Adrenal gland (tissue), 12 donors: Measurements from ENCODE around the gene BRAT1. TPM values are rescaled to one million over a fixed set of nuclear protein-coding genes. Genes with fewer than 3 reads are reported as not detected.
A peak's percentile ranks its signal among the peaks of the same experiment; 100 is the strongest.
"Not testable (repeated sequence)": the region's sequence is repeated elsewhere in the genome, so short reads cannot be mapped to it uniquely, and the experiment has no call there.

Experiments used
- DNase-seq, 7 donors: peaks; one replicate each; pipeline ENCODE4 v3.0.0-alpha.2; 2019 to 2020
- H3K27ac ChIP-seq, 5 donors: fragments of 200-600 bp; sonication (generic) in 4 of 5; 1 replicate in 3 of 5; 2 replicates in 2 of 5; pipeline versions ENCODE4 v1.5.1 to v1.8.0; 2016 to 2020; ENCODE audit warnings: mild to moderate bottlenecking in 1 of 5
- H3K27me3 ChIP-seq: fragments of 200-600 bp; 2 replicates; pipeline ENCODE4 v1.8.0; 2021
- H3K36me3 ChIP-seq, 2 donors: fragments of 200-600 bp; replicated peaks in 1 of 2; 1 replicate in 1 of 2; 2 replicates in 1 of 2; pipeline versions ENCODE4 v1.5.1 to v1.8.0; 2018 to 2022
- H3K4me1 ChIP-seq, 2 donors: fragments of 200-600 bp; replicated peaks in 1 of 2; 1 replicate in 1 of 2; 2 replicates in 1 of 2; pipeline versions ENCODE4 v1.5.1 to v1.8.0; 2018 to 2021
- H3K4me3 ChIP-seq, 4 donors: fragments of 200-600 bp; sonication (generic) in 3 of 4; one replicate each; pipeline ENCODE4 v1.5.1; 2016 to 2018
- H3K9me3 ChIP-seq, 3 donors: fragments of 200-600 bp; sonication (generic) in 1 of 3; replicated peaks in 1 of 3; 1 replicate in 2 of 3; 2 replicates in 1 of 3; pipeline versions ENCODE4 v1.5.1 to v1.8.0; 2016 to 2021
- POLR2A ChIP-seq, 2 donors: fragments of 450-650 bp; IDR thresholded peaks; one replicate each; pipeline ENCODE4 v1.6.1; 2017; ENCODE audit warnings: antibody characterized with exemption in 2 of 2, mild to moderate bottlenecking in 2 of 2, moderate library complexity in 1 of 2
- WGBS, 4 donors: extraction: QIAGEN DNeasy Blood & Tissue Kit in 2 of 4; methylation state at CpG; one replicate each; pipeline versions ENCODE4 v1.1.5 to v1.1.7; 2013 to 2017; 5-methylcytosine and 5-hydroxymethylcytosine counted together
- intact Hi-C, 2 donors: fragments of 100-400 bp; cut with DNase I; formaldehyde crosslinking; loops; one replicate each; pipeline versions ENCODE4 v1.14.1 to v1.15.0; 2022 to 2023
- polyA plus RNA-seq, 3 donors: library from polyadenylated mRNA; stranded (reverse); fragments of 200-250 nt in 2 of 3; fragments of 350-450 nt in 1 of 3; fragmentation: Illumina TruSeq in 1 of 3; extraction: RNeasy Lipid Tissue Mini Kit (QIAGEN cat#74804) in 1 of 3; gene quantifications; one replicate each; pipeline ENCODE4 v1.2.3, GENCODE V29; 2013 to 2014
- total RNA-seq, 9 donors: library from RNA; depleted of rRNA in 4 of 9; stranded (reverse); fragments of >200 nt in 4 of 9; fragments of 120-200 nt in 1 of 9; fragmentation: NEBNext Ultra II Directional in 1 of 9; extraction: Animal tissue kit (Norgen Biotek cat#: 25700) in 1 of 9; gene quantifications; one replicate each; pipeline versions ENCODE4 v1.1.0 to v1.2.4, GENCODE V29; 2013 to 2023
- TF ChIP-seq, protein P1 (sequence below), 6 experiments: fragments of 450-650 bp in 4 of 6; fragments of 200-600 bp in 2 of 6; sonication (generic) in 1 of 6; IDR thresholded peaks; 1 replicate in 5 of 6; 2 replicates in 1 of 6; pipeline versions ENCODE4 v1.5.1 to v1.8.0; 2016 to 2021; ENCODE audit warnings: antibody characterized with exemption in 6 of 6, mild to moderate bottlenecking in 2 of 6, moderate library complexity in 1 of 6
- donor health status: healthy with polysubstance abuse.
- donor health status: Bipolar disorder and iron deficiency.
- donor health status: DM: yes; HTN: yes; CAD: no.
- donor health status: DM: no; HTN: no; CAD: no.
- donor health status: DM: no; HTN: no; CAD: no.
- donor health status: DM: yes; HTN: yes; CAD: no.

Gene BRAT1
- total and polyA plus RNA-seq, 12 donors = 3.7 to 120 (median 72.4) TPM

DNA sequence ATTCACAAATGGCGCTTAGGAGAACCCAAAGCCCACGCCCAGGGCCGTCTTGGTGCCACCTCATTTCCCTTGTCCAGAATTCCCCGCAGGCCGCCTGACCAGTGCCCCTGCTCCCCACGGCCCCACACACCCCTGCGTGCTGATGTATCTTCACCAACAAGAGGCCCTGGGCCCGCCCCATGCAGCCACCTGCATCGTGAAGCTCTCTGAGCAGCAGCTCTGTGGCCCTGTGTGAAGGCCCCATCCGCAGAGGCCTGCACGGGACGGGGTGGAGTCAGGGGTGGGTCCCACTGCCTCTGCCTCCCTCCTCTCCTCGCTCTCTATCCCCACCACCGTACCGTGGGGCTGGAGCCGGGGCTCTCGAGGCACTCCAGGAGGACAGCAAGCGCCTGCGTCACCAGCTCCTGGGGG is 14.7 kb downstream of the BRAT1 start:
- Histone ChIP-seq H3K9me3 (no peaks in the 10 kb centered on the region), H3K4me1 (peaks cover 6 to 13% of the 10 kb centered on the region in 2 donors), H3K27ac (no peak overlapping the region), H3K27me3 (no peaks in the 10 kb centered on the region), H3K36me3 (peaks cover 0 to 74% of the 10 kb centered on the region in 2 donors), H3K4me3 (no peak overlapping the region)
- TF ChIP-seq, protein P1, sequence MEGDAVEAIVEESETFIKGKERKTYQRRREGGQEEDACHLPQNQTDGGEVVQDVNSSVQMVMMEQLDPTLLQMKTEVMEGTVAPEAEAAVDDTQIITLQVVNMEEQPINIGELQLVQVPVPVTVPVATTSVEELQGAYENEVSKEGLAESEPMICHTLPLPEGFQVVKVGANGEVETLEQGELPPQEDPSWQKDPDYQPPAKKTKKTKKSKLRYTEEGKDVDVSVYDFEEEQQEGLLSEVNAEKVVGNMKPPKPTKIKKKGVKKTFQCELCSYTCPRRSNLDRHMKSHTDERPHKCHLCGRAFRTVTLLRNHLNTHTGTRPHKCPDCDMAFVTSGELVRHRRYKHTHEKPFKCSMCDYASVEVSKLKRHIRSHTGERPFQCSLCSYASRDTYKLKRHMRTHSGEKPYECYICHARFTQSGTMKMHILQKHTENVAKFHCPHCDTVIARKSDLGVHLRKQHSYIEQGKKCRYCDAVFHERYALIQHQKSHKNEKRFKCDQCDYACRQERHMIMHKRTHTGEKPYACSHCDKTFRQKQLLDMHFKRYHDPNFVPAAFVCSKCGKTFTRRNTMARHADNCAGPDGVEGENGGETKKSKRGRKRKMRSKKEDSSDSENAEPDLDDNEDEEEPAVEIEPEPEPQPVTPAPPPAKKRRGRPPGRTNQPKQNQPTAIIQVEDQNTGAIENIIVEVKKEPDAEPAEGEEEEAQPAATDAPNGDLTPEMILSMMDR (IDR thresholded peaks at IDR 0.05) = no peak
- TF ChIP-seq POLR2A (IDR thresholded peaks at IDR 0.05) = no peak
- peak in 1 of 7 donors; percentile 17 for DNase-seq
- intact Hi-C loops = no loop called here
- 93 to 97% (median 94%) methylated on average over 17 to 19 of the region's 19 CpGs for WGBS, 4 donors

DNA sequence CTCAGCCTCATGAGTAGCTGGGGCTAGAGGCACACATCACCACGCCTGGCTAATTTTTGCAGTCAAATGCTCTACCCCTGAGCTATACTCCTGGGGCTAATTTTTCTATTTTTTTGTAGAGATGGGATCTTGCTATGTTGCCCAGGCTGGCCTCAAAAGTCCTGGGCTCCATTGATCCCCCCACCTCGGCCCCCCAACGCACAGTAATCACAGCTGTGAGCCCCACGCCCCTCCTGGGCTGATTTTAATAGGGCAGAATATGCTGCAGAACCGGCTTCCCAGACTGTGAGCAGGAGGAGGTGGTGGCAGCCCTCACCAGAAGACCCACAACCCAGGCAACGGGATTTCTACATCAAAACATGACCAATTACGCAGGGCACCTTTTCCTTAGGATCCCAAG is 15.2 kb downstream of the BRAT1 start:
- intact Hi-C loops = no loop called here

DNA sequence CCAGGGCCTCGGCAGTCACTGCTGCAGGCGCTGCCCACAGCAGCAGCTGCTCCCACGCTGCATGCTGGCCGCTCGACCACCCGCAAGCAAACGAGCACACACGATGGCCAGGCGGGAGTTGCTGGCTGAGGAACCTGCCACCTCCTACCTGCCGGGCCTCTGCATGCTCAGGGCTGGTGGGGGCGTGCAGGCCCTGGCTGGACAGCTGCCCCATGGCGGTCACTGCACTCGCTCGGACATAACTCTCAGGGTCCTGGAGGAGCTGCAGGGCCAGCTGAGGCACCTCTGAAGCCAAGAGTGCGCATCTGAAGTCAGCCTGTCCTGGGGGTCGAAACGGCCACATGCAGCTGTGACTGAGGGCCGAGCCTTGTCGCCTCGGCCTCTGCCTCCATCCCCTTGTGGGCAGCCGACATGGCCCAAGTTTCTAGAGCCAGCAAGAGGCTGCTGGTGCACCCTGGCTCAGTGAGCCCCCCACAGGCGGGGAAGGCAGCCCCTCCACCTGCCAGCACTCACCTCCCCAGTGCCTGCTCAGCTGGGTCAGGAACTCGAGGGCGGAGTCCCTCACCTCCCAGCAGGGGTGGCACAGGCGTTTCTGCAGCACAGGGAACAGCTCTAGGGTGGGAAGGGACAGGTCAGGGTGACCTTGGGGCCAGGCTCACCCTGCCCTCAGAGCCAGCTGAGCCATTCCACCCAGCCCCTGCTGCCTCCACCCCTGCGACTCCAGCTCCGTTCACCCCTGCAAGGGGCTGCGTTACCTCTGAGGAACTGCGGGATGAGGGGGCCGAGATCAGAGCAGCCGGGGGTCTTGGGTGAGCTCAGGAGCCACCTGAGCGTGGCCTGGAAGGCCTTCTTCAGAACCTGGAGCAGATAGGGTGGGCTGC is 16.1 kb downstream of the BRAT1 start:
- Histone ChIP-seq H3K4me1 (peaks cover 6 to 10% of the 10 kb centered on the region in 2 donors), H3K27ac (no peak overlapping the region), H3K36me3 (peaks cover 0 to 62% of the 10 kb centered on the region in 2 donors), H3K9me3 (no peaks in the 10 kb centered on the region), H3K4me3 (no peak overlapping the region), H3K27me3 (no peaks in the 10 kb centered on the region)
- DNase-seq = peak in 1 of 7 donors; percentile 15
- TF ChIP-seq POLR2A (IDR thresholded peaks at IDR 0.05) = no peak
- TF ChIP-seq, protein P1 (IDR thresholded peaks at IDR 0.05) = no peak
- 85 to 93% (median 92%) methylated on average over 8 to 32 of the region's 32 CpGs for WGBS, 4 donors
- intact Hi-C loops = no loop called here

More for the DNA sequence above, 15.2 kb downstream of the BRAT1 start:
- TF ChIP-seq POLR2A (IDR thresholded peaks at IDR 0.05) = no peak
- TF ChIP-seq, protein P1 (IDR thresholded peaks at IDR 0.05) = no peak
- Histone ChIP-seq H3K27me3 (no peaks in the 10 kb centered on the region), H3K27ac (no peak overlapping the region), H3K9me3 (no peaks in the 10 kb centered on the region), H3K4me1 (peaks cover 6 to 13% of the 10 kb centered on the region in 2 donors), H3K4me3 (no peak overlapping the region), H3K36me3 (peaks cover 0 to 69% of the 10 kb centered on the region in 2 donors)
- 93 to 96% (median 95%) methylated on average over 7 of the region's 7 CpGs for WGBS, 4 donors
- no peak for DNase-seq

DNA sequence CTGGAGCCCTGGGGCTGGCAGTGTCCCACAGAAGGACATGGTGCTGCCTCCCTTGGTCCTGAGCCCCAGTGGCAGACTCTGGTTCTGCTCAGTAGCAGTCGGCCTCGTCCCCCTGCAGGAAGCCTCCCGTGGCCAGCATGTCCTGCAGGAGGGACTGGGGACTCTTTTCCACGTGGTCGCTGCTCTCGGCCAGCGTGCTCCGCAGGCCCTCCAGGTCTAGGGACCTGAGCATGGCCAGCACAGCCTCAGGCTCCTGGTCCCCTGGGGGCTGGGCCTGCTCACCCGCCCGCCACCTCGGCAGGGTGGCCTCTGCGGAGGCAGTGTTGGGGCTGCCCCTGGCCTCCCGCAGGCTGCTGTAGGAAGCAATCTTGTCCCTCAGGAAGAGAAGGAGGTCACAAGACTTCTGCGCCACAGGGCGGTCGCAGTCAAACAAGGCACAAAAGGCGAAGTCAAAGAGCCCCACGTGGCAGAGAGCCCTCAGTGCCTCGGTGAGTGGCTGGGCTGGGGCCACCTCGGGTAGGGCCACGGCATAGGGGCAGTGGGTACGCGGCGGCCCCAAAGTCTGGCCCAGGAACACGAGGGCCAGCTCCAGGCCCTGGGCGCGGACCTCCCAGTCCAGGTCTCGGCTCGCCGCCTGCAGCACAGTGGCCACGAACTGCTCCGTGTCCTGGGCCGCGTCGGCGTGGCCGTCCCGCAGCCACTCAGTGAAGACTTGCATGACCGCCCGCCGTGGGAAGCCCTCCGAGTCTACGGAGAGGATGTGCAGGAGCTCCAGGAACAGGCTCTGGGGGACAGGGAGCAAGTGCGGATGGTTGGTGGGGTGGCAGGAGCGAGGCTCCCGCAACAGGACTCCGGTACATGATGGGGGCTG is 17.1 kb downstream of the BRAT1 start:
- 89 to 93% (median 90%) methylated on average over 10 to 47 of the region's 47 CpGs for WGBS, 4 donors
- H3K36me3 ChIP-seq = peaks cover 0 to 54% of the 10 kb centered on the region in 2 donors
- DNase-seq = peak in 3 of 7 donors; percentile 13 to 24 (median 21)

DNA sequence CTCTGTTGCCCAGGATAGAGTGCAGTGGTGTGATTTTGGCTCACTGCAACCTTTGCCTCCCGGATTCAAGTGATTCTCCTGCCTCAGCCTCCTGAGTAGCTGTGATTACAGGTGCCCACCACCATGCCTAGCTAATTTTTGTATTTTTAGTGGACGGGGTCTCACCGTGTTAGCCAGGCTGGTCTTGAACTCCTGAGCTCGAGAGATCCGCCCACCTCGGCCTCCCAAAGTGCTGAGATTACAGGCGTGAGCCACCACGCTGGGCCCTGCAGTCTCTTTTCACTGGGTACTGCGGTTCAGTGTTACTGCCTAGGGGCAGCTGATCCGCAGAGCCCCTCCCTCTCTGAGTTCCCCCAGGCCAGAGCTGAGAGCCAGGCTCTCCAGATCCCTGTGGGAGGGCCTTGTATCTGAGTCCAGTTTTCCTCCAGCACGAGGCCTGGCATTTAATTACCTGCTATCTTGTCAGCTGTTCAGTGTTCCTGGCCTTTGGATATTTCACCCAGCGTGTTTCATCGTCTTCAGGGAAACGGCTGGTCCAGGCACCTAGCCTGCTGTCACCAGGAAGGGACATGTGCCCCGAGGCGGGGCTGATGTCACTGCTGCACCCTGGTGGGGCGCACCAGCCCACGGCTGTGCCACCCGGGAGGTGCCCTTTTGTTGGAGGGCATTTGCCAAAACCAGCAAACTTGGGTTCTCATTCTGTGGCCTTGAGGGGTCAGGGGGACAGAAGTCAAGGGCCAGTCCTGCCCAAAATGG is 19.3 kb downstream of the BRAT1 start:
- intact Hi-C loops = not testable (repeated sequence)
- peak in 4 of 7 donors; percentile 4 to 88 (median 32) for DNase-seq

More for the DNA sequence above, 17.1 kb downstream of the BRAT1 start:
- Histone ChIP-seq H3K9me3 (no peaks in the 10 kb centered on the region), H3K27ac (no peak overlapping the region), H3K27me3 (no peaks in the 10 kb centered on the region), H3K4me3 (no peak overlapping the region), H3K4me1 (no peaks in the 10 kb centered on the region)
- TF ChIP-seq, protein P1 (IDR thresholded peaks at IDR 0.05) = no peak
- no peak for TF ChIP-seq POLR2A (IDR thresholded peaks at IDR 0.05)
- intact Hi-C loops = no loop called here

DNA sequence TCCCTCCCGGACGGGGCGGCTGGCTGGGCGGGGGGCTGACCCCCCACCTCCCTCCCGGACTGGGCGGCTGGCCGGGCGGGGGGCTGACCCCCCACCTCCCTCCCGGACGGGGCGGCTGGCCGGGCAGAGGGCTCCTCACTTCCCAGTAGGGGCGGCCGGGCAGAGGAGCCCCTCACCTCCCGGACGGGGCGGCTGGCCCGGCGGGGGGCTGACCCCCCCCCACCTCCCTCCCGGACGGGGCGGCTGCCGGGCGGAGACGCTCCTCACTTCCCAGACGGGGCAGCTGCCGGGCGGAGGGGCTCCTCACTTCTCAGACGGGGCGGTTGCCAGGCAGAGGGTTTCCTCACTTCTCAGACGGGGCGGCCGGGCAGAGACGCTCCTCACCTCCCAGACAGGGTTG is 21.1 kb downstream of the BRAT1 start:
- H3K27me3 ChIP-seq, H3K9me3 ChIP-seq, H3K27ac ChIP-seq, DNase-seq, H3K4me3 ChIP-seq, intact Hi-C loops: not testable (repeated sequence)
- Histone ChIP-seq H3K36me3 (peaks cover 0 to 16% of the 10 kb centered on the region in 2 donors), H3K4me1 (peaks cover 16 to 18% of the 10 kb centered on the region in 2 donors)
- WGBS, 4 donors = 93 to 96% methylated on average over 5 to 22 of the region's 34 CpGs; no CpG with 5 or more reads in 2 of the 4 donors

More for the DNA sequence above, 19.3 kb downstream of the BRAT1 start:
- not testable (repeated sequence) for H3K4me3 ChIP-seq, H3K9me3 ChIP-seq, H3K27me3 ChIP-seq, H3K27ac ChIP-seq, H3K4me1 ChIP-seq
- WGBS, 4 donors = 60 to 75% (median 72%) methylated on average over 8 to 18 of the region's 19 CpGs
- H3K36me3 ChIP-seq = peaks cover 0 to 32% of the 10 kb centered on the region in 2 donors
